Measurements from ENCODE around the gene IYD.

GRCh38 chr6:150427037-150427602 lies 58.3 kb downstream of the IYD start:
- TF ChIP-seq EZH2 (IDR thresholded peaks at IDR 0.05; ENCODE audit: insufficient read depth, poor library complexity, severe bottlenecking) (no peak), EZH2phosphoT487 (IDR thresholded peaks at IDR 0.05; ENCODE audit: insufficient read depth, low read depth) (no peak)
